Right kidney (tissue), 1 donor: ENCODE measurements around the gene MUC13.

ENCODE experiments used
- DNase-seq: peaks from one replicate; pipeline ENCODE4 v3.0.0-alpha.2; 2016

MUC13 gene

DNA sequence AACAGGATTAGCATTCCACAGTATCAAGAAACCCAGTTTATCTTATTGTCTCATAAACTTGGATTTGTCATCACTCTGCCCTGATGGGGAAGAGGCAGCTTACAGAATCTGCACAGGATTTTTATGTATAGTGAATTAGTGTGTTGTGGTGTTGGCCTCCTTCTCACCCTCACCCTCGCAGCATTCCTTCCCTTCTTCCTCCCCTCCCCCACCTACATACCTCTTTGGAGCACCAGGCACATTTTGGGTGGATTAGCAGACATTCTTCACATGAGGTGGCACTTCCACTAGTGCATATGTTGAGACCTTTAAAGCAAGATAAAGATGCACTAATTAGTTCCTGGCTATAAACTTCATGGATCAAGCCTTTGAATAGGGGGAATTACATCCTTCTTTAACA lies 61.3 kb downstream of the MUC13 start:
- no peak for DNase-seq

DNA sequence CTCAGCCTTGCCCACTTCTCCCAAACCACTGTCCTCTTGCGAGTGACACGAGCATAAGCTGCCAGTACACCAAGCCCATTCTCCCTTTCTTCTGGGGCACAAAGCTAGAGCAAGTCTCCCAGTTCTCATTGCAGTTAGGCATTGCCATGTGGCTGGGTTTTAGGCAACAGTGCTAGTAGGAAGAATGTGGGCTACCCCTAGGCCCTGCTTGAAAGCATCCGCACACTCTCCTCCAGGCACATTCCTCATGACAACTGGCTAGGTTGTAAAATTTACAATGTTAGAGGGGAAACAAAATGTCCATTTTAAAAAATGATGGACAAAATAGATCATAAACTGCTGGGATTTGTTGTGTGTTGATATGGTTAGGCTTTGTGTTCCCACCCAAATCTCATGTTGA lies 67.0 kb downstream of the MUC13 start:
- no peak for DNase-seq

DNA sequence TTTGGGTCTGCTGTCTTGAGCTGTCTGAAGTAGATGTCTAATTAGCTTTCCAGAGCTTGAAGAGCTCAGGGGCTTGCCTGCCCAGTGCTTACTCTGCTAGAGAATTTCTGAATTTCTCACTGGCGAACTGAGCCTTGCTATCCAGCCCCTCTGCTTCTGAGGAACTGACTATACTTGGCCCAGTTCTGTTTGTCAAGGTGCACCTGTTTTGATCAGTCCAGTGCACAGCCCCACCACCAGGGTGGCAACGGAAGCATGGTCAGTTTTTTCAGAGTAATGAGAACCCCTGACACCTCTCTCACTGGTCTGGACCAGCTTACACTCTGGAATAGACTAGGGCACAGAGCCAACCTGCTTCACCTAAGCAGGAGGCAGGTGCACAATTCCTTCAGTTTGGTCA lies 72.5 kb downstream of the MUC13 start:
- no peak for DNase-seq

DNA sequence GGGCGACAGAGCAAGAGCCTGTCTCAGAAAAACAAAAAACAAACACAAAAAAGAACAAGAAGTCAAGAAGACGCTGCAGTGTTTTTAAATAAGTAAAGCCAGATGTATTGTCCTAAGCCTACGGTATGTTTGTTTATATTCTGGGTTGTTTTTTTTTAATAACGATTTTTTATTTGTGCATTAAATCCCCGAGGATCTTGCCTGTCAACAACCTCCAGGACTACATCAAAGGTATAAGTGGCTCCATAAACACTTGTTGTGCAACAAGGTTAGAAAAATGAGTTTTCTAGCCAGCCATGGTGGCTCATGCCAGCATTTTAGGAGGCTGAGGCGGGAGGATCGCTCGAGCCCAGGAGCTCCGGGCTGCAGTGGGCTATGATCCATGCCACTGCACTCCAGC lies 73.5 kb downstream of the MUC13 start:
- DNase-seq: no peak

DNA sequence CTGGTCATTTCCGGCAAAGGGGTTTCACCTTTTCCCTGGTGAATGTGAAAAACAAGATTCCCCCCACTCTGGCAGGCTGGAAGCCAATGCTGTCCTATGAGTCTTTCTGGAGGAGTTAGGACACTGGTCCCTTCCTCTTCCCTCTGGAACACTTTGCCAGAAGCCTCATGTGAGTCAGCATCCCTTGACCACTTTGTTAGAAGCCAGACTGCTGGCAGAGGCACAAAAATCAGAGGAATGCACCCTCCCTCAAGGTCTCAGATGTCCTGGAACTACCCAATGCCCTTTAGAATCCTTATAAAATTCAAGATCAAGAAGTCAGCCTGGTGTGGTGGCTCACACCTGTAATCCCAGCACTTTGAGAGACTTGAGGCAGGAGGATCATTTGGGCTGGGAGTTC lies 74.0 kb downstream of the MUC13 start:
- no peak for DNase-seq

DNA sequence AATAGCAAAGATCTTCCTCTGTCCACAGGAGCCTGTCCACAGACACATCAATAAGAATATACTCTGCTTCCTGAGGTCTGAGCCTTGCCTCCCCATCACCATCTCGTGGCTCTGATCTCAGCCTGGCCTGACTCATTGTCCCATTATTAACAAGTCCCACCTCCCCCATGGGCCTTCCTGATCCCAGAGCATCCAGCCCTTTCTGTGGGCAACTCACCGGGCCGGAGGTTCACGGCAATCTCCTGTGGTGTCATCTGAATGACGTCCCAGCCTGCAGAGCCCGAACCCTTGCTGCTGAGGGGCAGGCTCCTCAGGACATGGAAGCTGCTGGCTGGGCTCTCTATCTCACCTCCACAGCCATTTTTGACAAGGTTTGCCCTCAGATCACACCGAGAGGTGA lies 75.5 kb downstream of the MUC13 start:
- no peak for DNase-seq

DNA sequence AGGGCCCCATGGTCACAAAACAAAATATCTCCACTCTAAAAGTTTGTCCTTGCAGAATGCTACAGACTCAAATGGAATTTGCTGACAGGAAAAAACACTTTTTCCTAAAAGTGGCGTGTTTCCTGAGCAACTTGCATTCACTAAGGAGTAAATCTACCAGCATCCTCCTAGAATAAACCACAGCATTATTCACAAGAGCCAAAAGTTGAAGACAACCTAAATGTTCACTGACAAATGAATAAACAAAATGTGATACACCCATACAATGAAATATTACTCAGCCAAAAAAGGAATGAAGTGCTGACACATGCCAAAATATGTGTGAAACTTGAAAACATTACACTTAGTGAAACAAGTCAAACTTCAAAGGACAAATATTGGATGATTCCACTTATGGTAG lies 76.3 kb downstream of the MUC13 start:
- DNase-seq: no peak

DNA sequence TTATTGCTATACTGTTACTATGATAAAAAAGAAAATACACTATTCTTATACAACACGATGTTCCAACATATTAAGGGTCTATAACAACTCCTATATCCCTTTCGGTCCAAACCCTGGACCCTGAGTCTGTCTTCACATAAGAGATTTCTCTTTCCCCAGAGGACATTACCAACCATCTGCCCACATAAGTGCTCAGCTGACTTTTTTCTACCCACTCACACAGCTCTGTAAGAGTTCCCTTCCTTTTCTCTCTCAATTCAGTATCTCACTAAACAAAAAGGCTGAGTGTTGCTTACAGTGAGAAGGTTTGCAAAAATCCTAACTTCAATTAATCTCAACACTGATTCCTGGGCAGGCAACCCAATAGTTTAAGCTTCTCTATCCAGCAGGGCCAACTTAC lies 77.9 kb downstream of the MUC13 start:
- no peak for DNase-seq
